ENCODE measurements around the gene GDPD2.
"Not testable (repeated sequence)": the region's sequence is repeated elsewhere in the genome, so short reads cannot be mapped to it uniquely, and the experiment has no call there.

GDPD2 gene

GRCh38 chrX:70422851-70423341 is at the start of gene GDPD2:
Gene GDPD2 (plus strand): TSS chrX:70423314. CDS start chrX:70424985, 1,671 bp downstream.
- no peak for DNase-seq (ENCODE audit: low read depth in 2 of 2, low spot score in 1 of 2)

GRCh38 chrX:70386235-70386634 is 36.9 kb upstream of the GDPD2 start:
- no peak for DNase-seq (ENCODE audit: low read depth in 2 of 2, low spot score in 1 of 2)

- no peak for DNase-seq (ENCODE audit: low read depth in 2 of 2, low spot score in 1 of 2)
Measured at GRCh38 chrX:70398899-70399298, 24.2 kb upstream of the GDPD2 start.

GRCh38 chrX:70400181-70400580 is 22.9 kb upstream of the GDPD2 start:
- DNase-seq (ENCODE audit: low read depth in 2 of 2, low spot score in 1 of 2) = not testable (repeated sequence)

- DNase-seq (ENCODE audit: low read depth in 2 of 2, low spot score in 1 of 2) = no peak
Measured at GRCh38 chrX:70402721-70403120, 20.4 kb upstream of the GDPD2 start.

GRCh38 chrX:70405003-70405402 is 18.1 kb upstream of the GDPD2 start:
- no peak for DNase-seq (ENCODE audit: low read depth in 2 of 2, low spot score in 1 of 2)

- no peak for DNase-seq (ENCODE audit: low read depth in 2 of 2, low spot score in 1 of 2)
Measured at GRCh38 chrX:70410921-70411320, 12.2 kb upstream of the GDPD2 start.

GRCh38 chrX:70411475-70411874 is 11.6 kb upstream of the GDPD2 start:
- no peak for DNase-seq (ENCODE audit: low read depth in 2 of 2, low spot score in 1 of 2)

- DNase-seq (ENCODE audit: low read depth in 2 of 2, low spot score in 1 of 2) = no peak
Measured at GRCh38 chrX:70421618-70422017, 1.5 kb upstream of the GDPD2 start.

- no peak for DNase-seq (ENCODE audit: low read depth in 2 of 2, low spot score in 1 of 2)
Measured at GRCh38 chrX:70423936-70424675, 992 bp downstream of the GDPD2 start.

- DNase-seq (ENCODE audit: low read depth in 2 of 2, low spot score in 1 of 2) = no peak
Measured at GRCh38 chrX:70424801-70425200, 1.7 kb downstream of the GDPD2 start.

- no peak for DNase-seq (ENCODE audit: low read depth in 2 of 2, low spot score in 1 of 2)
Measured at GRCh38 chrX:70426286-70427278, 3.5 kb downstream of the GDPD2 start.

GRCh38 chrX:70427365-70427764 is 4.3 kb downstream of the GDPD2 start:
- no peak for DNase-seq (ENCODE audit: low read depth in 2 of 2, low spot score in 1 of 2)

GRCh38 chrX:70429759-70430158 is 6.6 kb downstream of the GDPD2 start:
- DNase-seq (ENCODE audit: low read depth in 2 of 2, low spot score in 1 of 2) = no peak

- DNase-seq (ENCODE audit: low read depth in 2 of 2, low spot score in 1 of 2) = no peak
Measured at GRCh38 chrX:70432936-70433847, 10.1 kb downstream of the GDPD2 start.

GRCh38 chrX:70433848-70434351 is 10.8 kb downstream of the GDPD2 start:
- peak; percentile 41 to 44 for DNase-seq (ENCODE audit: low read depth in 2 of 2, low spot score in 1 of 2)

GRCh38 chrX:70434352-70434866 is 11.3 kb downstream of the GDPD2 start:
- DNase-seq (ENCODE audit: low read depth in 2 of 2, low spot score in 1 of 2) = peak in 1 of 2 donors; percentile 37

- no peak for DNase-seq (ENCODE audit: low read depth in 2 of 2, low spot score in 1 of 2)
Measured at GRCh38 chrX:70434914-70435586, 11.9 kb downstream of the GDPD2 start.

GRCh38 chrX:70436343-70436742 is 13.2 kb downstream of the GDPD2 start:
- DNase-seq (ENCODE audit: low read depth in 2 of 2, low spot score in 1 of 2) = no peak

GRCh38 chrX:70437011-70437410 is 13.9 kb downstream of the GDPD2 start:
- no peak for DNase-seq (ENCODE audit: low read depth in 2 of 2, low spot score in 1 of 2)

All from stimulated activated CD8-positive, alpha-beta memory T cell treated with anti-CD3 and anti-CD28 coated beads, Interleukin-4, amount 100 ng/mL, for 4 hours (primary cell).